Suprapubic skin (tissue), 3 donors: Measurements from ENCODE around the gene MPC2.

Source experiments
- CTCF ChIP-seq, 2 donors: fragments of 200-600 bp in 1 of 2; fragments of 450-650 bp in 1 of 2; sonication (generic) in 1 of 2; IDR thresholded peaks; one replicate each; pipeline ENCODE4 v1.5.1; 2016 to 2019; ENCODE audit warnings: antibody characterized with exemption in 2 of 2, mild to moderate bottlenecking in 1 of 2, moderate library complexity in 1 of 2
- POLR2AphosphoS5 ChIP-seq, 3 donors: sonication (generic); formaldehyde crosslinking; IDR thresholded peaks; one replicate each; pipeline ENCODE4 v1.6.1; 2017; ENCODE audit warnings: antibody characterized with exemption in 3 of 3

DNA sequence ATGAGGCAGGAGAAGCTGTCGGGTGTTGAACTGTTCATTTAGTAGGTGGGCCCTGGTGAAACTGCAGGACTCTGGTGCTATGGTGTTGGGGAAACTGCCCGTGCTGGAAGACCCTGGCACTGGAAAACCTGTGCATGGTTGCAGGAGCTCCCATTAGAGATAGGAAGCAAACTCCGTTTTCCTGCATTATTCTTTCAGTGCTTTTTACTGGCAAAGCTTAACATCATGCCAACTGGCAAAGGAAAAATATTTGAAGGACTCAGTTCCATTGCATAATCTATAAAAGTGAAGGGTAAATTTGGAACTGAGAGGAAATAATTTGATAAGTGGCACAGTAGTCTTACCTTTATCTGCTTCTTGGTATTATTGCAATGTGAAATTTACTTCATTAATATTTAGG lies 31.7 kb upstream of the MPC2 start:
- no peak for TF ChIP-seq CTCF (IDR thresholded peaks at IDR 0.05)
- TF ChIP-seq POLR2AphosphoS5 (IDR thresholded peaks at IDR 0.05) = no peak
